Mucosa of gallbladder (tissue), 1 donor: ENCODE measurements around the gene UAP1L1. TPM values are rescaled to one million over a fixed set of nuclear protein-coding genes. Genes with fewer than 3 reads are reported as not detected.

ENCODE experiments used
- DNase-seq: peaks from one replicate; pipeline ENCODE4 v3.0.0-alpha.2; 2020; ENCODE audit warnings: low spot score
- total RNA-seq: library from RNA; stranded (reverse); gene quantifications from one replicate; pipeline ENCODE4 v1.2.1, GENCODE V29; 2021
- donor health status: DM: no; HTN: no; CAD: no.

UAP1L1 gene
- total RNA-seq, 1 donor from 2014 or later = 10.5 TPM

- DNase-seq = no peak
Measured at GRCh38 chr9:137042751-137043727, 34.3 kb upstream of the UAP1L1 start.

- no peak for DNase-seq
Measured at GRCh38 chr9:137044037-137044436, 33.3 kb upstream of the UAP1L1 start.

- peak; percentile 61 for DNase-seq
Measured at GRCh38 chr9:137044502-137045177, 32.7 kb upstream of the UAP1L1 start.

- no peak for DNase-seq
Measured at GRCh38 chr9:137045294-137046087, 31.8 kb upstream of the UAP1L1 start.

- peak; percentile 85 for DNase-seq
Measured at GRCh38 chr9:137046088-137046787, 31.1 kb upstream of the UAP1L1 start, which contains the start of gene NPDC1. TSS of gene NPDC1 (minus strand) at chr9:137046177. CDS start at chr9:137045989, 188 bp downstream.

- DNase-seq = no peak
Measured at GRCh38 chr9:137048655-137049543, 28.4 kb upstream of the UAP1L1 start.

- DNase-seq = peak; percentile 69
Measured at GRCh38 chr9:137049544-137050449, 27.5 kb upstream of the UAP1L1 start.

GRCh38 chr9:137050570-137050969 is 26.7 kb upstream of the UAP1L1 start:
- no peak for DNase-seq

- DNase-seq = no peak
Measured at GRCh38 chr9:137051145-137051724, 26.1 kb upstream of the UAP1L1 start.

- DNase-seq = no peak
Measured at GRCh38 chr9:137052293-137052692, 25.0 kb upstream of the UAP1L1 start.

- no peak for DNase-seq
Measured at GRCh38 chr9:137052998-137053943, 24.0 kb upstream of the UAP1L1 start.

GRCh38 chr9:137053944-137054931 is 23.1 kb upstream of the UAP1L1 start, which contains the start of gene ENTPD2:
TSS of gene ENTPD2 (minus strand) at chr9:137054061. CDS start at chr9:137053997, 64 bp downstream.
- peak; percentile 60 for DNase-seq

- DNase-seq = no peak
Measured at GRCh38 chr9:137054932-137055384, 22.4 kb upstream of the UAP1L1 start.

GRCh38 chr9:137055385-137056364 is 21.6 kb upstream of the UAP1L1 start:
- peak; percentile 94 for DNase-seq
